Measurements from ENCODE around the gene URI1.
"Not testable (repeated sequence)": the region's sequence is repeated elsewhere in the genome, so short reads cannot be mapped to it uniquely, and the experiment has no call there.

DNA sequence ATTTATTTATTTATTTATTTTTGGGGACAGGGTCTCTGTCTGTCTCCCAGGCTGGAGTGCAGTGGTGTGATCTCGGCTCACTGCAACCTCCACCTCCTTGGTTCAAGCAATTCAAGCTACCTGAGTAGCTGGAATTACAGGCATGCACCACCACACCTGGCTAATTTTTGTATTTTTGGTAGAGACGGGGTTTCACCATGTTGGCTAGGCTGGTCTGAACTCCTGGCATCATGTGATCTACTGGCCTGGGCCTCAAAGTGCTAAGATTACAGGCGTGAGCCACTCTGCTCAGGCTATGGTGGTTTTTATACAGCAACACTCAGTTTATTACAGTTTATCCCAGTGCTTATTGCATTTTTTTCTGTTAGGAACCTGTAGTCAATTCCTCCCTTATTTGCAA, 24.1 kb downstream of the URI1 start:
- TF ChIP-seq CTCF, POLR2A (IDR thresholded peaks at IDR 0.05): not testable (repeated sequence)
